ENCODE measurements around the gene BOD1.

Gene BOD1

GRCh38 chr5:173625673-173626504, 9.4 kb upstream of the BOD1 start:
- TF ChIP-seq ZBTB7A (IDR thresholded peaks at IDR 0.05; ENCODE audit: low read depth) (no peak), EGR1 (IDR thresholded peaks at IDR 0.05) (no peak), CREB1 (IDR thresholded peaks at IDR 0.05; ENCODE audit: low read depth) (no peak), EP300 (IDR thresholded peaks at IDR 0.05; ENCODE audit: borderline replicate concordance) (no peak), RAD21 (IDR thresholded peaks at IDR 0.05; ENCODE audit: low read depth) (no peak), MAX (IDR thresholded peaks at IDR 0.05) (no peak), NFIC (IDR thresholded peaks at IDR 0.05) (no peak), CEBPB (IDR thresholded peaks at IDR 0.05) (no peak), TCF12 (IDR thresholded peaks at IDR 0.05; ENCODE audit: low read depth) (no peak), USF1 (IDR thresholded peaks at IDR 0.05) (no peak), FOXM1 (IDR thresholded peaks at IDR 0.05; ENCODE audit: borderline replicate concordance, low read depth) (no peak), TEAD4 (IDR thresholded peaks at IDR 0.05) (no peak), TAF1 (IDR thresholded peaks at IDR 0.05; ENCODE audit: low read depth) (no peak), YY1 (IDR thresholded peaks at IDR 0.05; ENCODE audit: low read depth) (no peak), REST (IDR thresholded peaks at IDR 0.05; ENCODE audit: low read depth) (no peak)

GRCh38 chr5:173625261-173625660, 8.8 kb upstream of the BOD1 start:
- TF ChIP-seq FOXM1 (IDR thresholded peaks at IDR 0.05; ENCODE audit: borderline replicate concordance, low read depth): no peak
- TF ChIP-seq TEAD4 (IDR thresholded peaks at IDR 0.05): no peak
- TF ChIP-seq YY1 (IDR thresholded peaks at IDR 0.05; ENCODE audit: low read depth): no peak
- TF ChIP-seq MAX (IDR thresholded peaks at IDR 0.05): no peak
- no peak for TF ChIP-seq CREB1 (IDR thresholded peaks at IDR 0.05; ENCODE audit: low read depth)
- TF ChIP-seq NFIC (IDR thresholded peaks at IDR 0.05): no peak
- no peak for TF ChIP-seq TCF12 (IDR thresholded peaks at IDR 0.05; ENCODE audit: low read depth)
- TF ChIP-seq EGR1 (IDR thresholded peaks at IDR 0.05): no peak
- TF ChIP-seq TAF1 (IDR thresholded peaks at IDR 0.05; ENCODE audit: low read depth): no peak
- TF ChIP-seq USF1 (IDR thresholded peaks at IDR 0.05): no peak
- no peak for TF ChIP-seq RAD21 (IDR thresholded peaks at IDR 0.05; ENCODE audit: low read depth)
- TF ChIP-seq REST (IDR thresholded peaks at IDR 0.05; ENCODE audit: low read depth): no peak
- TF ChIP-seq EP300 (IDR thresholded peaks at IDR 0.05; ENCODE audit: borderline replicate concordance): no peak
- no peak for TF ChIP-seq ZBTB7A (IDR thresholded peaks at IDR 0.05; ENCODE audit: low read depth)
- TF ChIP-seq CEBPB (IDR thresholded peaks at IDR 0.05): no peak

GRCh38 chr5:173624282-173624681, 7.8 kb upstream of the BOD1 start:
- TF ChIP-seq REST (IDR thresholded peaks at IDR 0.05; ENCODE audit: low read depth) (no peak), MAX (IDR thresholded peaks at IDR 0.05) (no peak), TEAD4 (IDR thresholded peaks at IDR 0.05) (no peak), TAF1 (IDR thresholded peaks at IDR 0.05; ENCODE audit: low read depth) (no peak), CREB1 (IDR thresholded peaks at IDR 0.05; ENCODE audit: low read depth) (no peak), EP300 (IDR thresholded peaks at IDR 0.05; ENCODE audit: borderline replicate concordance) (no peak), ZBTB7A (IDR thresholded peaks at IDR 0.05; ENCODE audit: low read depth) (no peak), YY1 (IDR thresholded peaks at IDR 0.05; ENCODE audit: low read depth) (no peak), EGR1 (IDR thresholded peaks at IDR 0.05) (no peak), FOXM1 (IDR thresholded peaks at IDR 0.05; ENCODE audit: borderline replicate concordance, low read depth) (no peak), CEBPB (IDR thresholded peaks at IDR 0.05) (no peak), USF1 (IDR thresholded peaks at IDR 0.05) (no peak), NFIC (IDR thresholded peaks at IDR 0.05) (no peak)
